ENCODE data around the gene COG2.

- TF ChIP-seq CTCF (CRISPR knock-in tag; IDR thresholded peaks at IDR 0.05), result no peak
- TF ChIP-seq SRSF9 (IDR thresholded peaks at IDR 0.05; ENCODE audit: borderline replicate concordance, insufficient read depth, low read depth, low read length, poor library complexity, severe bottlenecking), result no peak
- no peak for TF ChIP-seq ZNF549 (CRISPR knock-in tag; IDR thresholded peaks at IDR 0.05)
- no peak for TF ChIP-seq CHD4 (IDR thresholded peaks at IDR 0.05; ENCODE audit: borderline replicate concordance, low read length)
These were observed 37.5 kb downstream of the COG2 start for GRCh38 chr1:230679825-230680224.
